Spleen (tissue), 11 donors: ENCODE measurements around the gene GGCX. TPM values are rescaled to one million over a fixed set of nuclear protein-coding genes. Genes with fewer than 3 reads are reported as not detected.
A peak's percentile ranks its signal among the peaks of the same experiment; 100 is the strongest.

Experiments
- DNase-seq: peaks from one replicate; pipeline ENCODE4 v3.0.0-alpha.2; 2020
- H3K27ac ChIP-seq, 8 donors: fragments of 200-600 bp; sonication (generic) in 7 of 8; 1 replicate in 4 of 8; 2 replicates in 4 of 8; pipeline versions ENCODE4 v1.5.0 to v1.8.0; 2016 to 2021; ENCODE audit warnings: inconsistent platforms in 4 of 8, mild to moderate bottlenecking in 4 of 8, moderate library complexity in 1 of 8
- H3K27me3 ChIP-seq, 7 donors: fragments of 200-600 bp; sonication (generic) in 6 of 7; replicated peaks in 1 of 7; 1 replicate in 4 of 7; 2 replicates in 3 of 7; pipeline versions ENCODE4 v1.5.0 to v1.8.0; 2016 to 2021; ENCODE audit warnings: inconsistent platforms in 3 of 7, mild to moderate bottlenecking in 1 of 7
- H3K36me3 ChIP-seq, 6 donors: fragments of 200-600 bp; sonication (generic) in 5 of 6; 1 replicate in 4 of 6; 2 replicates in 2 of 6; pipeline versions ENCODE4 v1.5.0 to v1.8.0; 2016 to 2021; ENCODE audit warnings: inconsistent platforms in 2 of 6
- H3K4me1 ChIP-seq, 6 donors: fragments of 200-600 bp; sonication (generic) in 5 of 6; 1 replicate in 3 of 6; 2 replicates in 3 of 6; pipeline versions ENCODE4 v1.5.0 to v1.8.0; 2016 to 2021; ENCODE audit warnings: inconsistent platforms in 3 of 6
- H3K4me3 ChIP-seq, 8 donors: fragments of 200-600 bp; sonication (generic) in 7 of 8; 1 replicate in 4 of 8; 2 replicates in 4 of 8; pipeline versions ENCODE4 v1.5.0 to v1.8.0; 2016 to 2021; ENCODE audit warnings: inconsistent platforms in 4 of 8, mild to moderate bottlenecking in 4 of 8, moderate library complexity in 2 of 8
- H3K9me3 ChIP-seq, 8 donors: fragments of 200-600 bp; sonication (generic) in 7 of 8; 1 replicate in 4 of 8; 2 replicates in 4 of 8; pipeline versions ENCODE4 v1.5.0 to v1.8.0; 2016 to 2021; ENCODE audit warnings: inconsistent platforms in 4 of 8
- POLR2A ChIP-seq, 3 donors: fragments of 450-650 bp; IDR thresholded peaks; one replicate each; pipeline ENCODE4 v1.5.1; 2017; ENCODE audit warnings: antibody characterized with exemption in 3 of 3, mild to moderate bottlenecking in 1 of 3
- POLR2AphosphoS5 ChIP-seq, 3 donors: sonication (generic); formaldehyde crosslinking; IDR thresholded peaks; one replicate each; pipeline ENCODE4 v1.5.1; 2017; ENCODE audit warnings: antibody characterized with exemption in 3 of 3
- WGBS, 5 donors: extraction: QIAGEN DNeasy Blood & Tissue Kit in 3 of 5; methylation state at CpG; one replicate each; pipeline versions ENCODE4 v1.1.5 to v1.1.7; 2013 to 2018; 5-methylcytosine and 5-hydroxymethylcytosine counted together
- intact Hi-C: fragments of 100-400 bp; cut with DNase I; formaldehyde crosslinking; loops from one replicate; pipeline ENCODE4 v1.15.0; 2023; ENCODE audit warnings: low total_unique reads
- polyA plus RNA-seq, 3 donors: library from polyadenylated mRNA; stranded (reverse); fragments of 200-250 nt; gene quantifications; one replicate each; pipeline ENCODE4 v1.2.1, GENCODE V29; 2013
- total RNA-seq, 7 donors: library from RNA; depleted of rRNA in 3 of 7; stranded (reverse); fragments of >200 nt in 3 of 7; fragmentation: NEBNext Ultra II Directional in 4 of 7; extraction: Animal tissue kit (Norgen Biotek cat#: 25700) in 4 of 7; gene quantifications; one replicate each; pipeline versions ENCODE4 v1.1.0 to v1.2.1, GENCODE V29; 2016 to 2021
- TF ChIP-seq, protein P1 (sequence below), 11 experiments: fragments of 200-600 bp in 7 of 11; fragments of 450-650 bp in 4 of 11; sonication (generic) in 4 of 11; IDR thresholded peaks in 8 of 11; conservative IDR thresholded peaks in 3 of 11; 1 replicate in 7 of 11; 2 replicates in 4 of 11; pipeline versions ENCODE4 v1.4.0 to v1.8.0; 2016 to 2021; ENCODE audit warnings: antibody characterized with exemption in 11 of 11, inconsistent platforms in 4 of 11, mild to moderate bottlenecking in 1 of 11
- donor health status: healthy with polysubstance abuse.
- donor health status: DM: no; HTN: no; CAD: no; lungs with moderate emphysema.
- donor health status: DM: no; HTN: no; CAD: no.
- donor health status: Bipolar disorder and iron deficiency.
- donor health status: healthy.
- donor health status: DM: no; HTN: no; CAD: no.
- donor health status: DM: yes; HTN: yes; CAD: no.

Gene GGCX
- total and polyA plus RNA-seq, 10 donors, result 11.0 to 42.1 (median 29.5) TPM

DNA sequence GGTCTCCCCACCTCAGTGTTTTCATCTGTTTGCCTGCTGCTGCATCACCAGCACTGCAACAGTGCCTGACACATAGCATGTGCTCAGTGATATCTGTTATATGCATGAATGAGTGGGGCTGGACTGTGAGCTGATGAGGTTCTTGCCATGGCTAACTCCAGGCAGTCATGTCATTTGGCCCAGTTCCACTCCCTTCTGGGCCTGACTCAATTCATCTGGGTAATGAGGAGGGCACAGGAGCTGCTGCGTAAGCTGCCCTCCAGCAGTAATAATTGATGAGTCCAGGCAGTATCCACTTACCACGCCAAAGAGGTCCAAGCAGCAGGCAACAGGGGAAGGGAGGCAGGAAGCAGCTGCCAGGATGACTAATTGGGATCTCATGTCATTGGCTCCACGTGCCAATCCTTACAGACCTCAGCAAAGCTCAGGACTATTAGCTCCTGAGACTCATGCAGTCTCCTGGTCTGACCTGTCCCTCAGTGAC, 56.5 kb downstream of the GGCX start:
- intact Hi-C loops, result no loop called here
- H3K4me1 ChIP-seq, result peaks cover 0 to 50% (median 10%) of the 10 kb centered on the region in 6 donors
- no peak overlapping the region for H3K27ac ChIP-seq
- DNase-seq, result no peak
- H3K27me3 ChIP-seq, result no peaks in the 10 kb centered on the region
- no peaks in the 10 kb centered on the region for H3K36me3 ChIP-seq
- peak in 2 of 3 donors; percentile 29 to 64 for TF ChIP-seq POLR2AphosphoS5 (IDR thresholded peaks at IDR 0.05)
- TF ChIP-seq, protein P1, sequence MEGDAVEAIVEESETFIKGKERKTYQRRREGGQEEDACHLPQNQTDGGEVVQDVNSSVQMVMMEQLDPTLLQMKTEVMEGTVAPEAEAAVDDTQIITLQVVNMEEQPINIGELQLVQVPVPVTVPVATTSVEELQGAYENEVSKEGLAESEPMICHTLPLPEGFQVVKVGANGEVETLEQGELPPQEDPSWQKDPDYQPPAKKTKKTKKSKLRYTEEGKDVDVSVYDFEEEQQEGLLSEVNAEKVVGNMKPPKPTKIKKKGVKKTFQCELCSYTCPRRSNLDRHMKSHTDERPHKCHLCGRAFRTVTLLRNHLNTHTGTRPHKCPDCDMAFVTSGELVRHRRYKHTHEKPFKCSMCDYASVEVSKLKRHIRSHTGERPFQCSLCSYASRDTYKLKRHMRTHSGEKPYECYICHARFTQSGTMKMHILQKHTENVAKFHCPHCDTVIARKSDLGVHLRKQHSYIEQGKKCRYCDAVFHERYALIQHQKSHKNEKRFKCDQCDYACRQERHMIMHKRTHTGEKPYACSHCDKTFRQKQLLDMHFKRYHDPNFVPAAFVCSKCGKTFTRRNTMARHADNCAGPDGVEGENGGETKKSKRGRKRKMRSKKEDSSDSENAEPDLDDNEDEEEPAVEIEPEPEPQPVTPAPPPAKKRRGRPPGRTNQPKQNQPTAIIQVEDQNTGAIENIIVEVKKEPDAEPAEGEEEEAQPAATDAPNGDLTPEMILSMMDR (IDR thresholded peaks at IDR 0.05 in 8 of 11, conservative IDR thresholded peaks at IDR 0.05 in 3 of 11), result no peak
- TF ChIP-seq POLR2A (IDR thresholded peaks at IDR 0.05), result no peak
- no peaks in the 10 kb centered on the region for H3K9me3 ChIP-seq
- no peak overlapping the region for H3K4me3 ChIP-seq
- WGBS, 5 donors, result 17 to 62% (median 48%) methylated on average over 2 to 3 of the region's 3 CpGs

DNA sequence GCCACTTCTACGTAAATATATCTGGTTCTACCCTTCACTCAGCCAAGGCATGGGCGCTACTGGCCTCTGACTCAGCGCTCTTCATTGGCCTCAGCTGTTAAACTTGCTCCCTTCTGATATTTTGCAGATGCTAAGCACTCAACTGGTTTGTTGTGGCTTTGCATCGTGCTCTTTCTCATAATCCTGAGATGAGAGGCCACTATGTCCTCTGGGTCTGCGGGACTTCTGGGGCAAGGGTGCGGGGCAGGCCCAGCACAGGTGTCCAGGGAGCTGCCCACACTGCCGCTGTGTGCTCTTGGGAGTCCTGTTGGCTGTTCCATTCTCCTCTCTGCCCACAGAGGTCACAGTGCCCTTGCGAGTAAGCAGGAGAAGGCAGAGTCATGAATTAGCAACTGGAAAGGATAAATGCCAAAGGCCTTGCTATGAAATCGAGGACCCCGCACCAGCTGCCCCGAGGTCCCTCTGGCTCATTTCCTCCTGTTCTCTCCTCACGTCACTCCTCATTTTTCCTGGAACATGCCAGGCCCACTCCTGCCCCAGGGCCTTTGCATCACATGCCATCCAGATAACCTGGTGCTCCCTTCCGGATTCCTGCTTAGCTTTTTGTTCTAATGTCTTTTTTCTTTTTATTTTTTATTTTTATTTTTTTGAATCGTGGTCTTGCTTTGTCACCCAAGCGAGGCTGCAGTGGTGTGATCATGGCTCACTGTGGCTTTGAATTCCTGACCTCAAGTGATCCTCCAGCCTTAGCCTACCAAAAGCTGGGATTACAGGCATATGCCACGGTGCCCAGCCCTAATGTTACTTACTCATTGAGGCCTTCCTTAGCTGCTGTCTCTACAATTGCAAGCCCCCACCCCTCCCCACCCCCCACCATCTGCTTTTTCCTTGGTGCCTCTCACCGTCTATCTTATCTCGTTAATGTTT, 57.2 kb downstream of the GGCX start:
- Histone ChIP-seq H3K36me3 (no peaks in the 10 kb centered on the region), H3K27ac (no peak overlapping the region), H3K4me1 (peaks cover 0 to 57% (median 11%) of the 10 kb centered on the region in 6 donors), H3K27me3 (no peaks in the 10 kb centered on the region), H3K4me3 (no peak overlapping the region), H3K9me3 (no peaks in the 10 kb centered on the region)
- 83 to 87% (median 86%) methylated on average over 17 to 18 of the region's 18 CpGs for WGBS, 5 donors
- TF ChIP-seq, protein P1 (IDR thresholded peaks at IDR 0.05 in 8 of 11, conservative IDR thresholded peaks at IDR 0.05 in 3 of 11), result no peak
- TF ChIP-seq POLR2A (IDR thresholded peaks at IDR 0.05) (no peak), POLR2AphosphoS5 (IDR thresholded peaks at IDR 0.05) (no peak)
- no peak for DNase-seq
- intact Hi-C loops, result no loop called here

DNA sequence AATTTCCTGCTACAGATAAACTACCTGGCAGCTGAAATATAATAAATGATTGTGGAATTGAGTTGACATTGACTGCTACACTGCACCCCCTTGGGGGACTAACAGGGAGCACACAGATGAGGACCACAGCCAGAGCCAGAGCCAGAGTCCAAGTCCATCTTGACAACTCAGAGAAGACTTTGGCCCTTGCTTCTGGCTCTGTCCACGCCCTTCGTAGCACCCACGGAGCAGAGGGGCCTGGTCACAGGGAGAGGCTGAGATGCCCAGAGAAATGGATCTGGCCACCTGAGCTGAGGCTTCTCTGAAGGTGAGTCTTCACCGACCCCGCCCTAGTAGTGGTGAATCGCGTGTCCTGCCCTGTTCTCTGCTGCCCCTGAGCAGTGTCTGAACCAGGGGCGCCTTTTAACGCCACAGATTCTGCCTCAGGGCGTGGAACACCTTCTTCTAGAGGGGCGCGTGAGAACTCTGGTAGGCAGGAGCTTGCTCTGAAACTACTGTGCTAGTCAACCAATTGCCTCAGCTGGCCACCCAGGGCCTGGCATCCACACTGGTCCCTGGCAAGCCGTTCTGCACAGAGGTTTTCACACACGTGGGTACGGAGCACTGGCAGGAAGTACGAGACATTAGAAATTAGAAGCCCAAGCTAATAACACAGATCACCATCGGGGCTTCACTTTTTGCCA, 58.0 kb downstream of the GGCX start:
- peak; percentile 59 for DNase-seq
- WGBS, 5 donors, result 88 to 92% (median 91%) methylated on average over 13 to 17 of the region's 17 CpGs

More for the DNA sequence above, 58.0 kb downstream of the GGCX start:
- Histone ChIP-seq H3K4me3 (no peak overlapping the region), H3K27ac (no peak overlapping the region), H3K4me1 (peaks cover 0 to 65% (median 11%) of the 10 kb centered on the region in 6 donors), H3K36me3 (no peaks in the 10 kb centered on the region), H3K27me3 (no peaks in the 10 kb centered on the region), H3K9me3 (no peaks in the 10 kb centered on the region)
- intact Hi-C loops, result no loop called here
- no peak for TF ChIP-seq POLR2A (IDR thresholded peaks at IDR 0.05)
- TF ChIP-seq, protein P1 (IDR thresholded peaks at IDR 0.05 in 8 of 11, conservative IDR thresholded peaks at IDR 0.05 in 3 of 11), result no peak
- no peak for TF ChIP-seq POLR2AphosphoS5 (IDR thresholded peaks at IDR 0.05)
